ENCODE measurements around the gene LARP4B. TPM values are rescaled to one million over a fixed set of nuclear protein-coding genes. Genes with fewer than 3 reads are reported as not detected.

The LARP4B gene
- total RNA-seq, 1 donor from 2014 or later, result 114 TPM

GRCh38 chr10:878895-879294 lies 52.6 kb downstream of the LARP4B start:
- TF ChIP-seq CTCF (IDR thresholded peaks at IDR 0.05; ENCODE audit: unreplicated experiment), result no peak
- H3K4me3 Mint-ChIP-seq (ENCODE audit: low read depth), result no peak overlapping the region
- no peaks in the 10 kb centered on the region for H3K4me1 Mint-ChIP-seq (ENCODE audit: low read depth)

GRCh38 chr10:878333-878759 lies 53.2 kb downstream of the LARP4B start:
- H3K27ac Mint-ChIP-seq, result no peak overlapping the region
- peaks cover 20% of the 10 kb centered on the region for H3K36me3 Mint-ChIP-seq (ENCODE audit: insufficient read depth)
- H3K9me3 Mint-ChIP-seq (ENCODE audit: low read depth), result no peaks in the 10 kb centered on the region
- DNase-seq (ENCODE audit: low spot score, unreplicated experiment), result no peak
- H3K4me1 Mint-ChIP-seq (ENCODE audit: low read depth), result no peaks in the 10 kb centered on the region
- H3K27me3 Mint-ChIP-seq, result no peaks in the 10 kb centered on the region
- TF ChIP-seq CTCF (IDR thresholded peaks at IDR 0.05; ENCODE audit: unreplicated experiment), result no peak
- H3K4me3 Mint-ChIP-seq (ENCODE audit: low read depth), result no peak overlapping the region

More at GRCh38 chr10:878895-879294, 52.6 kb downstream of the LARP4B start:
- H3K36me3 Mint-ChIP-seq (ENCODE audit: insufficient read depth), result peaks cover 22% of the 10 kb centered on the region
- no peak for DNase-seq (ENCODE audit: low spot score, unreplicated experiment)
- H3K27me3 Mint-ChIP-seq, result no peaks in the 10 kb centered on the region
- no peaks in the 10 kb centered on the region for H3K9me3 Mint-ChIP-seq (ENCODE audit: low read depth)
- no peak overlapping the region for H3K27ac Mint-ChIP-seq

GRCh38 chr10:876438-876837 lies 55.1 kb downstream of the LARP4B start:
- H3K4me3 Mint-ChIP-seq (ENCODE audit: low read depth), result no peak overlapping the region

GRCh38 chr10:873020-873419 lies 58.5 kb downstream of the LARP4B start:
- Mint-ChIP-seq H3K9me3 (ENCODE audit: low read depth) (no peaks in the 10 kb centered on the region), H3K4me3 (ENCODE audit: low read depth) (no peak overlapping the region), H3K4me1 (ENCODE audit: low read depth) (peaks cover 3% of the 10 kb centered on the region), H3K27me3 (no peaks in the 10 kb centered on the region), H3K36me3 (ENCODE audit: insufficient read depth) (peaks cover 6% of the 10 kb centered on the region), H3K27ac (peak overlapping the region; percentile 61)
- no peak for TF ChIP-seq CTCF (IDR thresholded peaks at IDR 0.05; ENCODE audit: unreplicated experiment)
- no peak for DNase-seq (ENCODE audit: low spot score, unreplicated experiment)

More at GRCh38 chr10:876438-876837, 55.1 kb downstream of the LARP4B start:
- DNase-seq (ENCODE audit: low spot score, unreplicated experiment), result no peak
- Mint-ChIP-seq H3K36me3 (ENCODE audit: insufficient read depth) (peaks cover 16% of the 10 kb centered on the region), H3K4me1 (ENCODE audit: low read depth) (no peaks in the 10 kb centered on the region), H3K9me3 (ENCODE audit: low read depth) (no peaks in the 10 kb centered on the region), H3K27ac (no peak overlapping the region), H3K27me3 (no peaks in the 10 kb centered on the region)
- TF ChIP-seq CTCF (IDR thresholded peaks at IDR 0.05; ENCODE audit: unreplicated experiment), result no peak

- Mint-ChIP-seq H3K9me3 (ENCODE audit: low read depth) (no peaks in the 10 kb centered on the region), H3K27me3 (no peaks in the 10 kb centered on the region), H3K36me3 (ENCODE audit: insufficient read depth) (peaks cover 4% of the 10 kb centered on the region), H3K4me3 (ENCODE audit: low read depth) (no peak overlapping the region), H3K4me1 (ENCODE audit: low read depth) (peaks cover 3% of the 10 kb centered on the region), H3K27ac (peak overlapping the region; percentile 21)
- no peak for TF ChIP-seq CTCF (IDR thresholded peaks at IDR 0.05; ENCODE audit: unreplicated experiment)
- no peak for DNase-seq (ENCODE audit: low spot score, unreplicated experiment)
Observed at GRCh38 chr10:871951-872403, 59.5 kb downstream of the LARP4B start.
